HG03521 (cell line): ENCODE results near the gene SUCO.
"Not testable (repeated sequence)": the region's sequence is repeated elsewhere in the genome, so short reads cannot be mapped to it uniquely, and the experiment has no call there.

Source experiments
- ATAC-seq: cut with Tn5 transposase; IDR thresholded peaks from one replicate; pipeline ENCODE4 v1.9.1; 2021; ENCODE audit warnings: mild to moderate bottlenecking, moderate library complexity; ENCODE audit not compliant: unreplicated experiment

The SUCO gene

GRCh38 chr1:172532700-172533512, at the start of gene SUCO:
SUCO (plus strand) TSS chr1:172533150; CDS start chr1:172533436, 286 bp downstream.
- ATAC-seq = peak; percentile 82

GRCh38 chr1:172483448-172483847, 49.5 kb upstream of the SUCO start:
- no peak for ATAC-seq

GRCh38 chr1:172484252-172484651, 48.7 kb upstream of the SUCO start:
- ATAC-seq = no peak

- ATAC-seq = no peak
Measured at GRCh38 chr1:172485626-172486025, 47.3 kb upstream of the SUCO start.

GRCh38 chr1:172486805-172487454, 46.0 kb upstream of the SUCO start:
- ATAC-seq = no peak

GRCh38 chr1:172487550-172487949, 45.4 kb upstream of the SUCO start:
- no peak for ATAC-seq

- ATAC-seq = no peak
Measured at GRCh38 chr1:172488393-172488792, 44.6 kb upstream of the SUCO start.

GRCh38 chr1:172489847-172490246, 43.1 kb upstream of the SUCO start:
- no peak for ATAC-seq

GRCh38 chr1:172492421-172492820, 40.5 kb upstream of the SUCO start:
- no peak for ATAC-seq

- ATAC-seq = no peak
Measured at GRCh38 chr1:172494166-172494565, 38.8 kb upstream of the SUCO start.

- not testable (repeated sequence) for ATAC-seq
Measured at GRCh38 chr1:172496127-172496526, 36.8 kb upstream of the SUCO start.

GRCh38 chr1:172496678-172497077, 36.3 kb upstream of the SUCO start:
- no peak for ATAC-seq

- no peak for ATAC-seq
Measured at GRCh38 chr1:172497230-172497629, 35.7 kb upstream of the SUCO start.

- no peak for ATAC-seq
Measured at GRCh38 chr1:172498857-172499256, 34.1 kb upstream of the SUCO start.

GRCh38 chr1:172499636-172500141, 33.3 kb upstream of the SUCO start:
- ATAC-seq = no peak

GRCh38 chr1:172500207-172500606, 32.7 kb upstream of the SUCO start:
- ATAC-seq = no peak

- ATAC-seq = no peak
Measured at GRCh38 chr1:172507741-172508140, 25.2 kb upstream of the SUCO start.

- ATAC-seq = no peak
Measured at GRCh38 chr1:172510479-172510878, 22.5 kb upstream of the SUCO start.

- ATAC-seq = no peak
Measured at GRCh38 chr1:172512591-172512990, 20.4 kb upstream of the SUCO start.

GRCh38 chr1:172513479-172513878, 19.5 kb upstream of the SUCO start:
- ATAC-seq = no peak

GRCh38 chr1:172514108-172514507, 18.8 kb upstream of the SUCO start:
- ATAC-seq = no peak

- no peak for ATAC-seq
Measured at GRCh38 chr1:172515436-172515835, 17.5 kb upstream of the SUCO start.
